Fibroblast of skin of abdomen (primary cell): ENCODE data around the gene LRP2BP.
A peak's percentile ranks its signal among the peaks of the same experiment; 100 is the strongest.
"Not testable (repeated sequence)": the region's sequence is repeated elsewhere in the genome, so short reads cannot be mapped to it uniquely, and the experiment has no call there.

ENCODE experiments used
- DNase-seq: peaks from one replicate; pipeline ENCODE4 v3.0.0-alpha.2; 2013

LRP2BP gene

GRCh38 chr4:185358959-185359358 lies 36.8 kb downstream of the LRP2BP start:
- peak; percentile 51 for DNase-seq

DNA sequence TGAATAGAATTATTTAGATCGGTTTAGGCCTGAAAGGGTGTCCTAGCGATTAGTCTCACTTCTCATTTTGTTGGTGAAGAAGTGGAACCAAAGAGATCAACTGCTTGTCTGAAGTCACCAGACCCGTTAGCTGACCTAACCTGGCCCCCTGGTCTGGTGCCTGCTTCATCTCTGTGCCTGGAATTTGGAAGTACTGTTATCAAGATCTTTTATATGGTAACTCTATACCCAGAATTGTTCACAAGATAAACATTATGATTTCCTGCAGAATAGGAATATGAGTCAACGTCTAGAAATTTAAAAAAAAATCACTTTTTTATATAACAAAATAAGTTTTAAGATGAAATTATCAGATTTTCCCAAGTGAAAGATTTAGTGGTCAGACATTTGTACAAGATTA lies 37.2 kb downstream of the LRP2BP start:
- peak; percentile 57 for DNase-seq

DNA sequence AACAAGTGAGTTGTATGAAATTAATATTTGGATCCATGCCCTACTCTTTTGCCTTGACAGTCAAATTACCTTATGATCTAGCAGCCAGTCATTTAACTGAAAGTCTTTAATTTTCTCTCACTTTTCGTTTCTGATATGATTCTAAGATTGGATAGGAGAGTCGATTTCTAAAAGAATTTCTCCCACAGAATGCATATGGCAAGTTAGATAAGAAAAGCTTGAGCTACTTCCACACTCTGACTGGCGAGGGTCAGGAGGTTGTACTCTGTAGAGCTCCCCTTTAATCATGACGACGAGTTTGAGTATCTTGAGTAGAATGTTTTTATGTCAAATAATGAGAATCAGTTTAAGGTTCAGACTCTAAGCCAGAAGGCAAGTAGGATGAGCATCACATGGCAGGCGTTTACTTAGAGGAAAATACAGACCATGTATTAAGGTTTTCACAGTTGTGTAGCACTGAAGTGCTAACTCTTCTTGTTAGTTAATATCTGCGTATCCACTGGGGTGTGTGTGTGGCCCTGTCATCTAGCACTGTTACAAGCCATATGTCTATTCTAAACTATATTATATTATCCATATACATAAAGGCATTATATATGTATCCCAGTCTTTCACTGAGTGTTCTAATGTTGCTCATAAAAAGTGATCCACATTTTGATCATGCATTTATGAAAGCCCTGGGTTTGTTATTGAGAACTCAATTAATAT lies 37.8 kb downstream of the LRP2BP start:
- DNase-seq: no peak

DNA sequence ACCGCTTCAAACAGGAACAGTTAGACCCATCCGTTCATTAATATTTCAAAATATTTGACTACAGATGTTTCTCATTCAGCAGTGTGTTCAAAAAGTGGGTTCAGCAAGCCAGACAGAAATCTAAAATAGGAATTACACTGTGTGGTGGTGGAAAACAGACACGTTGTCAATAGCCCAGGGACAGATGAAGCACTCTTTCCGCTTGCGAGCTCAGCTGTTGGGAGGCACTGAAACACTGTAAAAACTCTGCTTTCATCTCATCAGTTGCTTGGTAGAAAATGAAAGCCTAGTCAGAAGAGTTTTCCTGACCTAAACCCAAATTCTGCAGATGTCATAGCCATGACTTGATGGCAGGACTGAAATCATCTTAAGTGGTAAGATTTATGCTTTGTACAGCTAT lies 38.5 kb downstream of the LRP2BP start:
- DNase-seq: peak; percentile 32

- no peak for DNase-seq
Observed at GRCh38 chr4:185352741-185353140, 43.0 kb downstream of the LRP2BP start.

- DNase-seq: no peak
Observed at GRCh38 chr4:185352202-185352601, 43.5 kb downstream of the LRP2BP start.

GRCh38 chr4:185351691-185352090 lies 44.0 kb downstream of the LRP2BP start:
- no peak for DNase-seq

DNA sequence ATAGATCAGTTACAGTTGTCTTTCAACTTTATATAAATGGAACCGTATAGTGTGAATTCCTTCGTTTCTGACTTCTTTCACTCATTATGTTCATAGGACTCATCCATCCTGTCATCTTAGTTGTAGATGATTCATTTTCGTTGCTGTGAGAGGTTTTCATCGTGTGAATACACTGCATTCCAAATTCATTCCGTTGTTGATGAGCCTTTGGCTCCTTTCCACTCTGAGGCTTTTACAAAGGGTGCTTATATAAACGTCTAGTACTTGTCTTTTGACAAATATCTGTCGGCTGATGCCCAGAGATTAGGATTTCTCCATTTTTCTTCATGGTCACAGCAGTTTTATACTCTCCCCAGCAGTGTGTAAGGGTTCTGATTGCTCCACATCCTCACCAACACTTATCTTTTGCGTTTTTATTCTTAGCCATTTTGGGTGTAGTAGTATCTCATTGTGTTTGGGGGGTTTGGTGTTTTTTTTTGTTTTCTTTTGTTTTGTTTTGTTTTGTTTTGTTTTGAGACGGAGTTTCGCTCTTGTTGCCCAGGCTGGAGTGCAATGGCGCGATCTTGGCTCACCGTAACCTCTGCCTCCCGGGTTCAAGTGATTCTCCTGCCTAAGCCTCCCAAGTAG lies 48.6 kb downstream of the LRP2BP start:
- peak; percentile 75 for DNase-seq

- DNase-seq: no peak
Observed at GRCh38 chr4:185344743-185345538, 50.8 kb downstream of the LRP2BP start.

- peak; percentile 60 for DNase-seq
Observed at GRCh38 chr4:185343726-185344581, 51.8 kb downstream of the LRP2BP start.

DNA sequence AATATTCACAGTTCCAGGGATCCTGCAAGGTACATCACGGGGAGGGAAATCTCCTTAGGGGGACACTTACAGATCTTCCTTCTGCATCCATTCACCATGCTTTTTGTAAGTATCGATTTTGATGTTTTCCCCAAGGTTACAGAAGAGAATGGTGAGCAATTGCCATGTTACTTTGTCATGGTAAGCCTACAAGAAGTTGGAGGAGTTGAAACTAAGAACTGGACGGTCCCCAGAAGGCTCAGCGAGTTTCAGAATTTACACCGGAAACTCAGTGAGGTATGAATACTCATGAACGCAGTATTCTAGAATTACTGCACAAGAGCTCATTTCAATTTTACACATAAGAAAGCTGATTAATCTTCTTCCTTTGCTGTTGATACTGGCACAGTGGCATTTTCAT lies 53.9 kb downstream of the LRP2BP start:
- no peak for DNase-seq

DNA sequence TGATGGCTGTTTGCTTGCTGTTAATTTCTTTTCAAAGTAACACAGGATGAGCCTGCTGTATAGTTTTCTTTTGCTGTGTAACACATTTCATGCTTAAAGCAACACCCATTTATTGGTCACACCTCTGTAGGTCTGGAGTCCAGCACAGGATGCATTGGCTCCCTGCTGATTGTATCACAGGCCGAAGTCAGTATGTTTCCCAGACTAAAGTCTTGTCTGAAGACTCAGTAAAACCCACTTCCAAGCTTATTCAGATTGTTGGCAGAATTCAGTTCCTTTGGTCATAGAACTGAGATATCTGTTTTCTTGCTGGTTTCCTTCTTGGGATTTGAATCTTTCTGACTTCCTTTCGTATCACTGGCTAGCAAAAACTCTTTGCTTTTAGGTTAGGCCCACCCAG lies 54.3 kb downstream of the LRP2BP start:
- no peak for DNase-seq

- DNase-seq: no peak
Observed at GRCh38 chr4:185339941-185340340, 55.8 kb downstream of the LRP2BP start.

DNA sequence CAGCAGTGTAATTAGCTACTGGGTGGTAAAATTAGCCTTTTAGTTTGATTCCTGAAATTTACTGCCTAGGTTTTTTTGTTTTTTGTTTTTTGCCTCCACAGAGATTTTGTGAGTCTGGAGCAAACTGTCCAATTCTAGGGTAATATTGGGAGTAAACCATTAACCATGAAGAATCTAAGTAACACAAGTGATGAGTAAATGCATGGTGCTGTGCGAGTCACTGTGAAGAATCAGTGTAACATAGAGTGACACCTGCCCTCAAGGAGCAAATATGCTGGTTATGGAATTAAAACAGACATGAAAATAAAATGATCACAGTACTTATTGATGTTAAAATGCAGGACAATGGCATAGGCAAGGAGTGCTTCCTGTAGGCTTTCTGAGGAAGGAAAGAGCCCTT lies 60.1 kb downstream of the LRP2BP start:
- DNase-seq: no peak

- DNase-seq: no peak
Observed at GRCh38 chr4:185334326-185334725, 61.4 kb downstream of the LRP2BP start.

GRCh38 chr4:185332575-185333464 lies 62.9 kb downstream of the LRP2BP start:
- DNase-seq: no peak

DNA sequence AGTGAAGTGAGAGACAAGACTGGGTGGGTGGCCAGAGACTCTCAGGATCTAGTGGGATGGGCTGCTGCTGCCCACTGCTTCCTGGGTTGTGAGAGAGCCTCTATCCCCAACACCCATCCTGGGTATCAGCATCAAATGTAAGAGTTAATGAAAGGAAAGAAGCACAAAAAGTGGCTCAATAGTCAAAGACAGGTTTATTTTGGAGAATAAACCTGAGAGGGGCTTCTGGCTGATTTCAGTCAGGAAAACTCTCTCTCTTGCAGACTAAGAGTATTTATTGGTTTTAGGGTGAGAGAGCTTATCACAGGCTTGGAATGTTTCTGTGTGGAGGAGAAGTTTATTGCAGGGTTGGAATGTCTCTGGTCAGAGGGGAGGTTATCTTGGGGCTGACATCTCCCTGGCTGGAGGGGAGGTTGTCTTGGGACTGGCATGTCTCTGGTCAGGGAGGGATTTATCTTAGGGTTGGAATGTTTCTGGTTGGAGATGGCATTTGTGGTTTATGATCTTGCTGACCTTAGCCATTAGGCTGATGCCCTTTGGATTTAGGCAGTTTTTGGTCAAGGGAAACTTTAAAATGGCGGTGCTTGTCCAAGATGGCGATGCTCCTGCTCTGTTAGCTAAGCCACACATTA lies 65.7 kb downstream of the LRP2BP start:
- DNase-seq: not testable (repeated sequence)

GRCh38 chr4:185328586-185328985 lies 67.1 kb downstream of the LRP2BP start:
- DNase-seq: no peak

- not testable (repeated sequence) for DNase-seq
Observed at GRCh38 chr4:185325721-185326120, 70.0 kb downstream of the LRP2BP start.

- DNase-seq: not testable (repeated sequence)
Observed at GRCh38 chr4:185324361-185324760, 71.4 kb downstream of the LRP2BP start.

GRCh38 chr4:185323606-185324005 lies 72.1 kb downstream of the LRP2BP start:
- DNase-seq: no peak
